ENCODE measurements around the gene CRYZL1.

CRYZL1 gene

DNA sequence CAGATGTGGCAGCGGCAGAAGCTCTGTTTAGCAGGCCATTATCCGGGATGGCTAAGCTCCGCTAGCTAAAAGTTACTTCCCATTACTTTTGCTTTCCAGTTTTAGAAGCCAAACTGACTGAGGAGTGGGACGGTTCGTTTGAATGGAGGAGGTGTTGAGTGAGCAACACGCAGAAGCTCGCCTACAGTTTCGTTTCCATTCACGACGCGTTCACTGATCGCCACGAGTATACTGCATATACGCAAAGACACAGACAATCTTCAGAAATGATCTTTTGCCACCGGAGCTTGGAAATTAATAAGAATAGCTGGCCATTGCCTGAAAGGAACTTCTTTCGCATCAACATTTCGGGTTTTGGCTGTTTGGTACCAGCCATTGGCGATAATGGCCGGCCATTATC, 84.1 kb downstream of the CRYZL1 start:
- no peak for DNase-seq

DNA sequence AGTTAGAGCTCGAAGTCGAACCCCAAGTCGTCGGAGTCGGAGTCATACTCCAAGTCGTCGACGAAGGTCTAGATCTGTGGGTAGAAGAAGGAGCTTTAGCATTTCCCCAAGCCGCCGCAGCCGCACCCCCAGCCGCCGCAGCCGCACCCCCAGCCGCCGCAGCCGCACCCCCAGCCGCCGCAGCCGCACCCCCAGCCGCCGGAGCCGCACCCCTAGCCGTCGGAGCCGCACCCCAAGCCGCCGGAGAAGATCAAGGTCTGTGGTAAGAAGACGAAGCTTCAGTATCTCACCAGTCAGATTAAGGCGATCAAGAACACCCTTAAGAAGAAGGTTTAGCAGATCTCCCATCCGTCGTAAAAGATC, 86.6 kb downstream of the CRYZL1 start:
- no peak for DNase-seq

DNA sequence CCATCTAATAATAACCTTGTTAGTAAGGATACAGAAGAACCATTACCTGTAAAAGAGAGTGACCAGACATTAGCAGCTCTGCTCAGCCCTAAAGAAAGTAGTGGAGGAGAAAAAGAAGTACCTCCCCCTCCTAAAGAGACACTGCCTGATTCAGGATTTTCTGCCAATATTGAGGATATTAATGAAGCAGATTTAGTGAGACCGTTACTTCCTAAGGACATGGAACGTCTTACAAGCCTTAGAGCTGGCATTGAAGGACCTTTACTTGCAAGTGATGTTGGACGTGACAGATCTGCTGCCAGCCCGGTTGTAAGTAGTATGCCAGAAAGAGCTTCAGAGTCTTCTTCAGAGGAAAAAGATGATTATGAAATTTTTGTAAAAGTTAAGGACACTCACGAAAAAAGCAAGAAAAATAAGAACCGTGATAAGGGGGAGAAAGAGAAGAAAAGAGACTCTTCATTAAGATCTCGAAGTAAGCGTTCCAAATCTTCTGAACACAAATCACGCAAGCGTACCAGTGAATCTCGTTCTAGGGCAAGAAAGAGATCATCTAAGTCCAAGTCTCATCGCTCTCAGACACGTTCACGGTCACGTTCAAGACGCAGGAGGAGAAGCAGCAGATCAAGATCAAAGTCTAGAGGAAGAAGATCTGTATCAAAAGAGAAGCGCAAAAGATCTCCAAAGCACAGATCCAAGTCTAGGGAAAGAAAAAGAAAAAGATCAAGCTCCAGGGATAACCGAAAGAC, 87.1 kb downstream of the CRYZL1 start:
- no peak for DNase-seq

DNA sequence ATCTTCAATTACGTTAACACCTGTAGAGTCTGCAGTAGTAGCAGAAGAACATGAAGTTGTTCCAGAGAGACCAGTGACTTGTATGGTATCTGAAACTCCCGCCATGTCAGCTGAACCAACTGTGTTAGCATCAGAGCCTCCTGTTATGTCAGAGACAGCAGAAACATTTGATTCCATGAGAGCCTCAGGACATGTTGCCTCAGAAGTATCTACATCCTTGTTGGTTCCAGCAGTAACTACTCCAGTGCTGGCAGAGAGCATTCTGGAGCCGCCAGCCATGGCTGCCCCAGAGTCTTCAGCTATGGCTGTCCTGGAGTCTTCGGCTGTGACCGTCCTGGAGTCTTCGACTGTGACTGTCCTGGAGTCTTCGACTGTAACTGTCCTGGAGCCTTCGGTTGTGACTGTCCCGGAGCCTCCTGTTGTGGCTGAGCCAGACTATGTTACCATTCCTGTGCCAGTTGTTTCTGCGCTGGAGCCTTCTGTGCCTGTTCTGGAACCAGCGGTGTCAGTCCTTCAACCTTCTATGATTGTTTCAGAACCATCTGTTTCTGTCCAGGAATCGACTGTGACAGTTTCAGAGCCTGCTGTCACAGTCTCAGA, 88.4 kb downstream of the CRYZL1 start:
- no peak for DNase-seq

DNA sequence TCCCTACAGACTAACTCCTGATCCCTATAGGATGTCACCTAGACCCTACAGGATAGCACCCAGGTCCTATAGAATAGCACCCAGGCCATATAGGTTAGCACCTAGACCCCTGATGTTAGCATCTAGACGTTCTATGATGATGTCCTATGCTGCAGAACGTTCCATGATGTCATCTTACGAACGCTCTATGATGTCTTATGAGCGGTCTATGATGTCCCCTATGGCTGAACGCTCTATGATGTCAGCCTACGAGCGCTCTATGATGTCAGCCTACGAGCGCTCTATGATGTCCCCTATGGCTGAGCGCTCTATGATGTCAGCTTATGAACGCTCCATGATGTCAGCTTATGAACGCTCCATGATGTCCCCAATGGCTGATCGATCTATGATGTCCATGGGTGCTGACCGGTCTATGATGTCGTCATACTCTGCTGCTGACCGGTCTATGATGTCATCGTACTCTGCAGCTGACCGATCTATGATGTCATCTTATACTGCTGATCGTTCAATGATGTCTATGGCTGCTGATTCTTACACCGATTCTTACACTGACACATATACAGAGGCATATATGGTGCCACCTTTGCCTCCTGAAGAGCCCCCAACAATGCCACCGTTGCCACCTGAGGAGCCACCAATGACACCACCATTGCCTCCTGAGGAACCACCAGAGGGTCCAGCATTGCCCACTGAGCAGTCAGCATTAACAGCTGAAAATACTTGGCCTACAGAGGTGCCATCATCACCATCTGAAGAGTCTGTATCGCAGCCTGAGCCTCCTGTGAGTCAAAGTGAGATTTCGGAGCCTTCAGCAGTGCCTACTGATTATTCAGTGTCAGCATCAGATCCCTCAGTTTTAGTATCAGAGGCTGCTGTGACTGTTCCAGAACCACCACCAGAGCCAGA, 89.2 kb downstream of the CRYZL1 start:
- DNase-seq = no peak

DNA sequence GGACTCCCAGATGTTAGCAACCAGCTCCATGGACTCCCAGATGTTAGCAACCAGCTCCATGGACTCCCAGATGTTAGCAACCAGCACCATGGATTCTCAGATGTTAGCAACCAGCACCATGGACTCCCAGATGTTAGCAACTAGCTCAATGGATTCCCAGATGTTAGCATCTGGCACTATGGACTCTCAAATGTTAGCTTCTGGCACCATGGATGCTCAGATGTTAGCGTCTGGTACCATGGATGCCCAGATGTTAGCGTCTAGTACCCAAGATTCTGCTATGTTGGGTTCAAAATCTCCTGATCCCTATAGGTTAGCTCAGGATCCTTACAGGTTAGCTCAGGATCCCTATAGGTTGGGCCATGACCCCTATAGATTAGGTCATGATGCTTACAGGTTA, 89.9 kb downstream of the CRYZL1 start:
- DNase-seq = no peak

DNA sequence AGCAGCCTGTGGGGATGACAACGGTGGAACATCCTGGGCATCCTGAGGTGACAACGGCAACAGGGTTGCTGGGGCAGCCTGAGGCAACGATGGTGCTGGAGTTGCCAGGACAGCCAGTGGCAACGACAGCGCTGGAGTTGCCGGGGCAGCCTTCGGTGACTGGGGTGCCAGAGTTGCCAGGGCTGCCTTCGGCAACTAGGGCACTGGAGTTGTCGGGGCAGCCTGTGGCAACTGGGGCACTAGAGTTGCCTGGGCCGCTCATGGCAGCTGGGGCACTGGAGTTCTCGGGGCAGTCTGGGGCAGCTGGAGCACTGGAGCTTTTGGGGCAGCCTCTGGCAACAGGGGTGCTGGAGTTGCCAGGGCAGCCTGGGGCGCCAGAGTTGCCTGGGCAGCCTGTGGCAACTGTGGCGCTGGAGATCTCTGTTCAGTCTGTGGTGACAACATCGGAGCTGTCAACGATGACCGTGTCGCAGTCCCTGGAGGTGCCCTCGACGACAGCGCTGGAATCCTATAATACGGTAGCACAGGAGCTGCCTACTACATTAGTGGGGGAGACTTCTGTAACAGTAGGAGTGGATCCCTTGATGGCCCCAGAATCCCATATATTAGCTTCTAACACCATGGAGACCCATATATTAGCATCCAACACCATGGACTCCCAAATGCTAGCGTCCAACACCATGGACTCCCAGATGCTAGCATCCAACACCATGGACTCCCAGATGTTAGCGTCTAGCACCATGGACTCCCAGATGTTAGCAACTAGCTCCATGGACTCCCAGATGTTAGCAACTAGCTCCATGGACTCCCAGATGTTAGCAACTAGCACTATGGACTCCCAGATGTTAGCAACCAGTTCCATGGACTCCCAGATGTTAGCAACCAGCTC, 90.5 kb downstream of the CRYZL1 start:
- no peak for DNase-seq

DNA sequence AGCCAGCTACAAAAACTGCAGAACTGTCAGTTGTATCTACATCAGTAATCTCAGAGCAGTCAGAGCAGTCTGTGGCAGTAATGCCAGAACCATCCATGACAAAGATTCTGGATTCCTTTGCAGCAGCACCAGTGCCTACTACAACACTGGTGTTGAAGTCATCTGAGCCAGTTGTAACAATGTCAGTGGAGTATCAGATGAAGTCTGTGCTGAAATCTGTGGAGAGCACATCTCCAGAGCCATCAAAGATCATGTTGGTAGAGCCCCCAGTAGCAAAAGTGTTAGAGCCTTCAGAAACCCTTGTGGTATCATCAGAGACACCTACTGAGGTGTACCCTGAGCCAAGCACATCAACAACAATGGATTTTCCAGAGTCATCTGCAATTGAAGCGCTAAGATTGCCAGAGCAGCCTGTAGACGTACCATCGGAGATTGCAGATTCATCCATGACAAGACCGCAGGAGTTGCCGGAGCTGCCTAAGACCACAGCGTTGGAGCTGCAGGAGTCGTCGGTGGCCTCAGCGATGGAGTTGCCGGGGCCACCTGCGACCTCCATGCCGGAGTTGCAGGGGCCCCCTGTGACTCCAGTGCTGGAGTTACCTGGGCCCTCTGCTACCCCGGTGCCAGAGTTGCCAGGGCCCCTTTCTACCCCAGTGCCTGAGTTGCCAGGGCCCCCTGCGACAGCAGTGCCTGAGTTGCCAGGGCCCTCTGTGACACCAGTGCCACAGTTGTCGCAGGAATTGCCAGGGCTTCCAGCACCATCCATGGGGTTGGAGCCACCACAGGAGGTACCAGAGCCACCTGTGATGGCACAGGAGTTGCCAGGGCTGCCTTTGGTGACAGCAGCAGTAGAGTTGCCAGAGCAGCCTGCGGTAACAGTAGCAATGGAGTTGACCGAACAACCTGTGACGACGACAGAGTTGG, 91.4 kb downstream of the CRYZL1 start:
- DNase-seq = no peak

DNA sequence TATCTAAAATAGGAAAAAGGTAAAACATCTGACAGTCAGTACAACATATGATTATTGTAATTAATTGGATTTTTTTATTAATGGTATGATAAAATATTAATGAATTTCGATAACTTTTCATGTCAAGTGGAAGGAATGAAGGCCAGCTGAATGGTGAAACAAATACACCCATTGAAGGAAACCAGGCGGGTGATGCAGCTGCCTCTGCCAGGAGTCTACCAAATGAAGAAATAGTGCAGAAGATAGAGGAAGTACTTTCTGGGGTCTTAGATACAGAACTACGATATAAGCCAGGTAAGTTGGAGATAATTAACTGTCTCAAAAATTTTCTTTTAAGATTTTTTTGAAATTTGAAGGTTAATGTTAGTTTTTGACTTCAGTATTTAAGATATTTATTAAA, 95.5 kb downstream of the CRYZL1 start:
- DNase-seq = no peak

DNA sequence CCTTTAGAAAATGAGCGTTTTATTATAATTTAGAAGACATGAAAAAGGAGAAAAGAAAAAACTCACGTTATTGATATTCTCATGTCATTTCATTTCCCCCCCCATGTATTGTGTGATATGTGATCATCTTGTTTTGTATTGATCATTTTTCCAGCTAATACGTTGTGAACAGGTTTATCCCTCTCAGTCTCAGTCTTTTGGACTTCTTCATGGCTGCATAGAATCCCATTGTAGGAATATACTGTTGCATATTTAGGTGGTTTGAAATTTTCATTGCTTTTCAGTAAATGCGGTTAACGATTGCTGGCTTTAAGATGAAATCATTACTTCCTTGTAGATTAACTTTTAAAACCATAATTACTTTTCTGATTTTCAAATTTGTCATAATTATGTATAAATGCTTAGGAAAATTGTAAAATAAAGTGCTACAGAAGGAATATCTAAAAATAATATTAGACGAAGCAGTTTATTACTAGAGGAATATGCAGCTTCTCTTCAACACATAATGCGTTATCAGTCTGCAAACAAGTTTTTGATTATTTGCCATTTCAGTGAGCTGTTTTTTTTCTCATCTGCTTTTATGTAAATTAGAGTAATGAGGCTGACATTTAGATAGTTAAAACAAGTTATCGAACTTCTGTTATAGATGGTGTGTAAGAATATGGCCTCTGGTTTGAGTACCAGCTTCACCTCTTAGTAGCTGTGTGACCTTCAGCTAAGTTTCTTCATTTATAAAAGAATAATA, 96.9 kb downstream of the CRYZL1 start:
- no peak for DNase-seq

DNA sequence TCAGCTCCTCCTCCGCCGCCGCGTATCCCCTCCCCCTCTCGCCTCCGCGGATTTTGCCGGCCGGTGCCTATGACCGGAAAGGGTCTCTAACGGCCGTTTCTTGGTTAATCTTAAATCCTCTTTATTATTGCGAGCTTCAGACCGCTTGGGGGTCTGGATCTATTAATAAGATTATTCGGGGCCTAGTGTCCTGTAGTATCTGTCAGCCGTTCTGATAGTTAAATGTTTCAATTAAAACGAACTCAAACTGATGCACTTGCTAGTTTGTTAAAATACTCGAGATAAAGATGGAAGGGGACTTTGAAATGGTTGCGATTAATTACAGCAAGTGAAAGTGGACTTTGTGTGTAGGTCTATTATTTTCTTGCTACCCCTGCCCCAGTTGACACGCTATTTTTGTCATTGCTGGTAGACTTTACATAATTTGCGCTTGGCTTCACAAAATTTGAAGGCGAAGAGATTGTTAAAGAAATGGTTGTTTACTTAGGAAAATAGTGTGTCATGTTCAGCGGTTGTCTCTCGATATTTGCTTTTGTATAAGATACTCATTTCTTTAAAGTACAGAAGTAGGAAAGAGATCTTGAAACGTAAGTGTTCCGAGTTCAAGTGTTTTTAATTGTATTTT, 97.9 kb downstream of the CRYZL1 start:
- DNase-seq = no peak

DNA sequence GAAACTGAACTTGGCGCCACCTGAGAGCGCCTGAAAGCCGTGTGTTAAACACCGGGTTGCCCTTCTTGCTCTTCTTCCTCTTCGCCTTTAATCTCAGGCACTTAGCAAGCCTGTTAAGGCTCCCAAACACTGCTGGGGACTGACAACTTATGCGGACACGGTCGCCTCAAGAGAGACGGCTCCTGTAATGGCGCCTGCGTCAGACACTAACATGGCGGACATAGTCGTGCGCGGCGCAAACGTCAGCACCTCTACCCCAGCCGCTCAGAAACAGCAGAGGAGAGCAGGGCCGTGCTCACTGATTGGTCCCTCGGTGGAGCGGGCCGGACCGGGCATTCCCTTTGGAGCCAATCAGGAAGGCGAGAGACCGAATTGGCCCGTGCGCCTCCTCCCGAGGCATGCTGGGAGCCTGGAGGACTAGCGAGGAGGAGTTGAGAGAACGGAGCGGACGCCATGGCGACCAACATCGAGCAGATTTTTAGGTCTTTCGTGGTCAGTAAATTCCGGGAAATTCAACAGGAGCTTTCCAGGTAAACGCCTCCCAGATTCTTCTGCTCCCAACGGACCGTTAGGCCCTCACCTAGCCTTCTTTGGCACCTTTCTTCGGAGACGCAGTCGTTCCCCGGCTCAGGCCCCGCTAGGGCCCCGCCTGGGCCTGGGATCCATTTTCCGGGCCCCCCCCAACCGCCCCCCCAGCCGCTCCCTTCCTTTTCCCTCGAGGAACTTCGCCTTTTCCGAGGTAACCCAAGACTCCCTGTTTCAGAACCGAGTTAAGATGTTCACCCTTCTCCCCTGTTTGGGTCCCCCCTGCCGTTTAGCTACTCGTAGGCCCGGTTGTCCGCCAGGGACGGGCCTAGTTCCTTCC, 98.7 kb downstream of the CRYZL1 start, which contains the start of gene SON:
Gene SON, plus strand, starts transcription at position 399 of the 865 bp plus-strand sequence. Its CDS starts 55 bp downstream, at position 454.
- DNase-seq = peak; percentile 99

DNA sequence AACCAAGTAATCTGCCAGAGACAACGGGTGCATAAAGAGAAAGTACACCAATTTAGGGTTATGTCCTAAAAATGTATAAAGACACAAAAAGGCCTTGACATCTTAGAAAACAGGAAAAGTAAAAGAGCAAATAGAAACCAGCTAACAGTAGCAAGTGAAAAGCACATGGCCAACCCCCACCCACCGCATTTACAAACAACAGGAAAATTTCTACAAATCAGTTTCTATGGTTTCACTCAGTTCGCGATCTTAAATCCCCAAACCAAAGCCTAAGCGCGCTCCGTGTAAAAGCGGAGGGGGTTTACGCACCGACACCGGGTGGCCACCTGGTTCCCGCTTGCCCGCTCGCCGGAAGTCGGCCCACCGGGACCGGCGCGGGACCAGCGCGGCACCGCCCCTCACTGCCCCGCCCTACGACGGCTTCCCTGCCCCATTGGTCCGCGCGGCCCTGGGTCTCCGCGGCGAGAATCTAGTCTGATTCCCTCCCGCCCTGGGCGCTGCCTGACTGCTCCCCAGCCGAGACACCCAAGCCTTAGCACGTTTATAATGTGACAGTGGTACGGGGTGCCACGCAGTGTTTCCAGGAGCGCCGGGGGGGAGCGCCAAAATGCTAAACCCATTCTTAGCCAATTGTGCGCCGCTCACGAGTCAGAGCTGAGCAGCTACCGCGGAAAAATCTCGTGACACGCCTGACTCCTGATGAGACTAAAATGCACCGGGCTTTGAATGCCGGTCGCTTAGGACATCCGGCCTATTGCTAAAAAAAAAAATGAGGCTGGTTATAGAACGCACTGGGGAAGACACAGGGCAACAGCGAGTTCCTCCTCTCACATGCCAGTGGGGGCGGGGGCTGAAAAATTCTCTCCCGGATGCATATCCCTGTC, 99.5 kb downstream of the CRYZL1 start, which contains the start of gene GART:
Gene GART, minus strand, starts transcription at position 362 of the 884 bp plus-strand sequence. CDS start 2,802 bp downstream, outside the sequence.
- peak; percentile 70 for DNase-seq

DNA sequence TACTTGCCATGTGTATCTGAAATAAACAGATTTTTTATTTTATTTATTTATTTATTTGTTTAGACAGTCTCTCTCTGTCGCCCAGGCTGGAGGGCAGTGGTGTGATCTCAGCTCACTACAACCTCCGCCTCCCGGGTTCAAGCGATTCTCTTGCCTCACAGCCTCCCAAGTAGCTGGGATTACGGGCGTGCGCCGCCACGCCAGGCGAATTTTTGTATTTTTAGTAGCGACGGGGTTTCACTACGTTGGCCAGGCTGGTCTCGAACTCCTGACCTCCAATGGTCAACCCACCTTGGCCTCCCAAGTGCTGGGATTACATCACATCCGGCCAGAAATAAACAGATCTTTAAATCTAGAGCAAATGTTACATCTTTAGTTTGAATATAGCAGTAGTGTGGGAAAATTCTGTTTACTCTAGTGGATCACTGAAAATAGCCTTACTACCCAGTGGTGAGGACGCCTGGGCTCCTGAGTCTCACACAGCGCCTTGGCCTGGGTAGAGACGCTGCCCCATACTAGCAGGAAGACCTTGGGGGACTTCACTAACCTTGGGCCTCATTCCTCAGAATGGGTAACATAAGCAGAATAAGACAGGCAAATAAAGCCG, 100.3 kb downstream of the CRYZL1 start:
- no peak for DNase-seq

DNA sequence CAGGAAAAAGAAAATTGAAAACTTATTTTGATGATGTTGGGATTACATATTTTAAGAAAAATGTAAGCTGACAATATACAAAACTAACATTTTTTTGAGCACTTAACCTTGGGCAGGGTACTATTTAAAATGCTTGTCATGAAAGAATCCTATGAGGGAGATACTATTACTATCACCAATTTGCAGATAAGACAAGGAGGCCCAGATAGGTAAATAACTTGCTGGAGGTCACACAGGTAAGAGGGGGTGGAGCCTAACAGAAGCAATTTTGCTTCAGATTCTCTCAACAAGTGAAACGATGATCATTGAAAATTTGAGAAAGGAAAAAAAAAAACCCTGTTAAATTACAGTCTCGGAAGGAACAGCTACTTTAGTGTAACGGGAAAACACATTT, 100.8 kb downstream of the CRYZL1 start:
- DNase-seq = no peak

DNA sequence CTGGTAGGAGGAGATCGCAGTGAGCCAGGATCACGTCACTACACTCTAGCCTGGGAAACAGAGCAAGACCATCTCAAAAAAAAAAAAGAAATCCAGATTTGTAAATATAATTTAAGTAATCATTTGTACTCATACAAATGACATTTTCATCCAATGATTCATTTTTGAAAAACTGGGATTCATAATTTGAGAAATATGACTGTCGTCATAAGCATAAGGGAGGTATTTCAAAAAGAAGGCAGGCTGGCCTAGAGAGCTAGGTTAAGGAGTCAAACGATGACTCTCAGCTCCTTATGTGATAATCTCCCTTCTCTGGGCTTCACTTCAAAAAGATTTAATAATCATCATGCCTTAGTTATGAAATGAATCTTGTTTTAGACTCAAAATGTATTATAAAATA, 101.9 kb downstream of the CRYZL1 start:
- no peak for DNase-seq

All from NCI-H1694 treated with DMSO at 0.1 percent for 48 hours (cell line).